NCI-H2196 (cell line): ENCODE measurements around the gene SHISA2.
"Not testable (repeated sequence)": the region's sequence is repeated elsewhere in the genome, so short reads cannot be mapped to it uniquely, and the experiment has no call there.

Experiments
- DNase-seq: peaks from one replicate; lab custom pipeline; 2025; ENCODE audit not compliant: unreplicated experiment; lab: John Stamatoyannopoulos, UW

The SHISA2 gene

GRCh38 chr13:26051657-26052311, at the start of gene SHISA2:
Gene SHISA2 (minus strand): TSS chr13:26052016. CDS start chr13:26050975, 1,041 bp downstream.
- DNase-seq, result peak; percentile 63

DNA sequence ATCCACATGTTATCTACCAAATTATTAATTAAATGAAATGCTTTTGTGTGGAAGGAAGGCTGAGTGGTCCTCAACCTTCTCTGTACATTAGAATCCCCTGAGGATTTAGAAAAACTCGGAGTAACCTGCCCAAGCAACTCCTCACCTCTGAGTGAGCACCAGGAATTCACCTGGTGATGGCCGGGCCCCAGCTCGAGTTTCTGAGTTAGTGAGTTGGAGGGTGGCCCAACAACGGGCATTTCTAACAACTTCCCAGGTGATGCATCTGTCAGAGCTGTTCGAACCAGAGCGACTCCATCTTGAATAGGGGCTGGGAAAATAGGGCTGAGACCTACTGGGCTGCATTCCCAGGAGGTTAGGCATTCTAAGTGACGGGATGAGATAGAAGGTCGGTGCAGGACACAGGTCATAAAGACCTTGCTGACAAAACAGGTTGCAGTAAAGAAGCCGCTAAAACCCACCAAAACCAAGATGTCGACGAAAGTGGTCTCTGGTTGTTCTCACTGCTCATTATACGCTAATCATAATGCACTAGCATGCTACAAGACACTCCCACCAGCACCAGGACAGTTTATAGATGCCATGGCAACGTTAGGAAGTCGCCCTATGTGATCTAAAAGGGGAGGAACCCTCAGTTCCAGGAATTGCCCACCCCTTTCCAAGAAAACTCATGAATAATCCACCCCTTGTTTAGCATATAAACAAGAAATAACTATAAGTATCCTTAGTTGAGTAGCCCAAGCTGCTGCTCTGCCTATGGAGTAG, 44.2 kb upstream of the SHISA2 start:
- DNase-seq, result no peak

DNA sequence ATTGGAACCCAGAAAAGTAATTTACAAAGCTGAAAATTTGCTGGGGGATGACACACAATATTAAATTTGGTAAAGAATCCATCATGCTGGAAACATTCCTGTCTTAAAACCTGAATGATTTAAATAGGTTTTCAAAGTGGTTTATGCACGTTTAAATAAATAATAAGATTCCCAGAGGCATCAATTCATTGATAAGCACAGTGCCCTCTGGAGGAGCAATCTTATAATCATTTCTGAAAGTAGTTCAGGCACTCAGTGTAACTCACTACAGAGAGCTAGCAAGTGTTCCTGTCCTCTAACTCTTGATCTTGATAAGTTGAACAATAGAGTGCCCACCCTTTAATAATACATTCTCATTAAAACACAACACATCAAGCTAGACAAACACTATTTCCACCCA, 43.5 kb upstream of the SHISA2 start:
- DNase-seq, result no peak

GRCh38 chr13:26076821-26077220, 25.0 kb upstream of the SHISA2 start:
- DNase-seq, result not testable (repeated sequence)

GRCh38 chr13:26075498-26075897, 23.7 kb upstream of the SHISA2 start:
- no peak for DNase-seq

DNA sequence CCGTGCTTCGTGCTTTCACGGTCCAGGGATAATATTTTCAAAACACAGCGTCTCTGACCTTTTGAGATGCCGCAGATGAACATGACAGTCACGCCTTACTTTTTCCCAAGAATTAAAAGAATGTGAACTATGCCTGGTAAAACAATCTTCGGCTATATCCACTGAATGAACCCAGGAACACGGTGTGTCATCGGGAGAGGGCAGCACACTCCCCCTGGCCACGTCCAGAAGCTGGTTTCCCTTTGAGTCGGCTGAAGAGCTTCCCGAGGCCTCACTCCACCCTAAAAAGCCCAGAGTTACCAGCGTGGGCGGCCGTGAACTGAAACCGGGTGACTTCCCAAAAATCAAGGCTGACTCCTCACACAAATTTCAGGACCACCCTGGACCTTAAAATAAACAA, 22.9 kb upstream of the SHISA2 start:
- DNase-seq, result no peak

DNA sequence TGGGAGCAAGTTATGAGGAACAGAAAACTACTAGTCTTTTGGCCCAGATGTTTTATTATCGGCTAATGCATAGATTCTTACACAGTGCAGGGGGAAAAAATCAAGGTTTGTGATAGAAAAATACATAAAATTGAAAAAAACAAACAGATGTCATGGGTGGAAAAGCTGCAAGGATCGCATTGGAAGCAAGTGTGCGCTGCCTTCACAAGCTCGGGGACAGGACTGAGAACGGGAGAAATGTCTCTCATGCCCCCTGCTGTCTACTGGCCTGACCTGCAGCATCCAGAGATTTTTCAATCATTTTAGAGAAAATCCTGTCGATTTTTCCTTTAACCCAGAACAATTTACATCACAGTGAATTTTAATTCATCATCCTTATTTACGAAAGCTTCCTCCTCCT, 20.5 kb upstream of the SHISA2 start:
- not testable (repeated sequence) for DNase-seq

- DNase-seq, result no peak
These were observed 19.9 kb upstream of the SHISA2 start for GRCh38 chr13:26071691-26072090.

DNA sequence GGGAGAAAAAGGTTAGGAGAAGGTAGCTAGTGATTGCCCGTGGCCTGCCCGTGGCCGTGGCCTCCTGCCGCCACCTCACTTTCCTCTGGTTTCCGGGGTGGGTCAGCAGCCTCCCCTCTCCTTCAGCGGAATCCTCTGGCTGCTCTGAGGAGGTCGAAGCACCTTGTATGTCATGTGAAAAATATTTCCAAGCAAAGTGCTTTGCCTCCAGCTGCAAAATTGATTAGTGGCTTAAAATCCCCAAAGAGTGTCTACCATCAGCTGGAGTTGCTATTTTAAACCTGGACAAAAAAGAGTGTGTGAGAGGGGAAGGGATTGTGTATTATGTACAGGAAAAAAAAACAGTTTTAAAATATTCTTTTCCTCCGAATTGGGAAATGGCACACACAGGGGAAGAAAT, 17.8 kb upstream of the SHISA2 start:
- not testable (repeated sequence) for DNase-seq

DNA sequence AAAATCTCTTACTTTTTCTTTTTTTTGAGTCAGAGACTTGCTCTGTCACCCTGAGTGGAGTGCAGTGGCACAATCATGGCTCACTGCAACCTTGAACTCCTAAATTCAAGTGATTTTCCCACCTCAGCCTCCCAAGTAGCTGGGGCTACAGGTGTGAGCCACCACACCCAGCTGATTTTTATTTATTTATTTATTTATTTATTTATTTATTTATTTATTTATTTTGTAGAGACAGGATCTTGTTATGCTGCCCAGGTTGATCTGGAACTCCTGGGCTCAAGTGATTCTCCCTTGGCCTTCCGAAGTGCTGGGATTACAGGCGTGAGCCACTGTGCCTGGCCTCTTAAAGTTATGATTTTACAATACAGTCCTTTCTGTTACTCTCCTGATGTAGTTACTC, 16.6 kb upstream of the SHISA2 start:
- not testable (repeated sequence) for DNase-seq

DNA sequence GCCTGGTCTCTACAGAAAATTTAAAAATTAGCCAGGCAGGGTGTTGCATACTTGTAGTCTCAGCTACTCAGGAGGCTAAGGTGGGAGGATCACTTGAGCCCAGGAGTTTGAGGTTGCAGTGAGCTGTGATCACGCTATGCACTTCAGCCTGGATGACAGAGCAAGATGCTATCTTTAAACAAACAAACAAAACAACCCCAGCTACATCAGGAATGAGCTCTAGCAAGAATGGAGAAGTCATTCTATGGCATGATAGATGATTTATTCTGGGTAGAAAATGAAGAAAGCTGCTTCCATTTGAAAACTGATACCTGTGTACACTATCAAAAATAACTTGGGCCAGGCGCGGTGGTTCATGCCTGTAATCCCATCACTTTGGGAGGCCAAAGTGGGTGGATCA, 15.8 kb upstream of the SHISA2 start:
- no peak for DNase-seq

DNA sequence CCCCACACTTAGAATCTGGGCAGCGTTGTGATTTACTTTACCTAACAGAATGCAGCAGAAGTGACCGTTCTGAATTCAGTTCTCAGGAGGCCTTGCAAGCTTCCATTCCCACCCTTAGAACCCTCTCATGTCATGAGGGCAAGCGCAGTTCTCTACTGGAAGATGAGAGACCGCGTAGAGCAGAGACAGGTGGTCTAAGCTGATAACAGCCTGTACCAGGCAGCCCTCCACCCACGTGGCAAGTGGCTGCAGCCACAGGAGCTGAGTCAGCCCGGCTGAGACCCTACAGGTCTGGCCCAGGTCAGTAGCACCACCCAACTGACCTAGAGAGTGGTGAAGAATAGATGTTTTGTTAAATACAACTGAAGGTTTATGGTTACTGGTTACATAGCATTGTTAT, 14.7 kb upstream of the SHISA2 start:
- not testable (repeated sequence) for DNase-seq

DNA sequence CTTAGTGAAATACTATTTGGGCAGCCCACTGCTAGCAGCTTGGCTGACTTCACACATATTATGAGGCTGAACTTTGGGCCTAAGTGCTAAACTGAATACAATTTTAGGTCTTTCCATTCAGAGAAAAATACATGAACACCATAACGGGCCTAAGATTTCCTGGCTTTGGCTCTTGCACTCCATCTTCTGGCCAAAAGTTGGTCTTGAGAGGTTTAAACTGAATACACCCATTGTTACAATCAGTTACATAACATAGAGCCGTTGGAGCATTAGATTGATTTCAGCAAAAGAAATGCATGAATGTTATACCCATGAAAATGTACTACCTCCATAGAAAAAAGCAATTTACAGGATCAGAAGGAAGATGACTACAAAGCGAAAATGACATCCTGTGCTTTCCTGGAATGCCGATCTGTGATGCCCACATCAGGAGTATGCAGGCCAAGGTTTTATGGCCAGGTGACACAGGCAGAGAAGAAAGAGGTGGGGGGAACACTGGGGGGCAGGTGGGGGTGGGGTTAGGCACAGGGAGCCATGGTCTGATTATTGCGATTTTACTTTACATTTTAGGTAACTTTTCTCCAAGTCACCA, 11.1 kb upstream of the SHISA2 start:
- peak; percentile 42 for DNase-seq

DNA sequence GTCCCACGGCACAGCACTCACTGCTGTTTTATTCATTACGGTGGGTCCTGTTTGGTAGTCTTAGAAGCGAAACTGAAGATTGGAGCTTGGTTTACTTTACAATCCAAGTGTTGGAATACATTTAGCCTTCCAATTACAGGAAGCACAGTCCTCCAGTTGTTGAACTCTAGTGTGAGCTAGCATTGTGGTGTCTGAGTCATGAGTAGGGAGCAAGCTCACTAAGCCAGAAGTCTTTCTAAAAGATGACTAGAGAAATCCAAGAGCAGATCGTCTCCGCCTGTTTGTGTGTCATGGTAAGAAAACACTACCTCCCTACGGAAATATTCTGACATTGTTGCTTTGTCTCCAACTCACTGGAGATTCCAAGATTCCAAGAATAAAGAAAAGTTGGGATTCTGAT, 10.1 kb upstream of the SHISA2 start:
- DNase-seq, result no peak

- DNase-seq, result no peak
These were observed 9.4 kb upstream of the SHISA2 start for GRCh38 chr13:26061256-26061655.

DNA sequence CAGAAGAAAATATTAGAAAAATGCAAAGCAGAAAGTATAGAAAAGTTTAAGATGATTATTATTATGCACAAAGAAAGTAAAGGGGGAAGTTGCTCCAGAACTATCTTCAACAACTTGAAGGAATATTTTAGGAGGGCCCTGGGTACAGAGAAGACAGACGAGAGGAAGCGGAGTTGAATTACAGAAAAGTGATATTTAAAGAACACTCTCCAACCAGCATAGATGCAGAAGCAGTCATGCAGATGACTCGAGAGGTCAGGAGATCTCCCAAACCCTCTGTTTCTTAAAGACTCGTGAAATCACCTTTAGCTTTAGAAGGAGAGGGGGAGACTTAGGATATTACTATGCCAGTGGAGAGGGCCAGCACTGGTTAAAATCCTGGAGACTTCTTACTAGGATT, 8.5 kb upstream of the SHISA2 start:
- no peak for DNase-seq

DNA sequence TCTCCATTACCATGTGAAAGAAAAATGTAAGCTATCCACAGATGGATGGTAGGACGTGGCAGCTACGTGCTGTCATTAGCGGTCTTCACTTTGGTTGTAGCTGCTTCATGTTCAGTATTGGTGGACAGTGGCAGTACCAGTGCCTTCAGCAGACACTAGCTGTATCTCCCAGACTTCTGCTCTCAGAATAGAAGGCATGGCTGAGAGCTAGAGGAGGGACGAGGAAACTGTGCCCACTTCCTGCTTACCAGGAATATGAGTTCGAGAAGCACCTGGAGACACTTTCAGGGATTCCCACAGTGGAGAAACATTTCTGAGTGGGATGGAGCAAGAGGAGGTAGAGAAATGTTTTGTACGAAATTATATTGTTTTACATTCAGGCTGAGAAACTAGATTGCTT, 6.9 kb upstream of the SHISA2 start:
- no peak for DNase-seq

DNA sequence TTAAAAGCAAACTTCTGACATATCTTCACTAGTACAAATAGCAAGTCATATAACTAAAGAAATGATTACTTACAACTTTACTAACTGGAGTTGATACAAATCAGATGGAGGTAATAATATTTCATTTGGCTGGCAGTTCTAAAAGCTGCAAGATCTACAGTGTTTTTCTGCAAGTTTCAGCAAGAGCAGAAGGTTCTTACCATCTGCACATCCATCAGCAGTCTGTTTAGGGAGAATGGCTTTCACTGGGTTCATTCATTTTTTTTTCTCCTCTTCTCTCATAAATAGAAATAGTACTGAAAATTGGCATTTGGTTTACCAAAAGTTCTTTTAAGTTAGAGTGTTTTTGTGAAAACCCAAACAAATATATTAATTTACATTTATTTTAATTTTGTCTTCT, 3.1 kb upstream of the SHISA2 start:
- DNase-seq, result no peak

GRCh38 chr13:26053418-26053980, 1.7 kb upstream of the SHISA2 start:
- no peak for DNase-seq

- DNase-seq, result no peak
These were observed 521 bp upstream of the SHISA2 start for GRCh38 chr13:26052337-26052736.

DNA sequence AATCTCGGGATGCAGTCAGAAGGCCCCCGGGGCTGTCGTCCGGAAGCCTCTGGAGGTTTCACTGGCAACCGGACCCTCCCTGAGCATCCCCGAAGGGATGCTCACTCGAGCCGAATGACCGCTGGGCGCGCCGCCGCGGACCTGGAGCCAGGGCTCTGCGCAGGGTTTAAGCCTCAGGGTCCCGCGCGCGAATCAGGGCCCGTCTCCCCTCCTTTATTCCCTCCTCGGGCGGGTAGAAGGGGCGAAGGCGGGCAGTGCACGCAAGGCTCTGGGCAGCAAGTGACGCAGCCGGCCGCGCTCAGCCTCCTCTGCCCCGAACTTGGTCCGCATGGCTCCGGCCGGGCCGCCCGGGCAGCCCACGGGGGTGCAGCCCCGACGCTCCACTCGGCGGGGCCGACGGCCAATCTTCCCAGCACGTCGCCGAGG, 572 bp downstream of the SHISA2 start:
- DNase-seq, result no peak
